Keratinocyte (primary cell): ENCODE measurements around the gene ESRRB.

Experiments used
- EZH2 ChIP-seq: IDR thresholded peaks from one replicate; pipeline ENCODE4 v1.6.1; 2012; ENCODE audit warnings: inconsistent platforms, mild to moderate bottlenecking, low read length, moderate library complexity
- TF ChIP-seq, protein P1 (sequence below), 3 experiments: IDR thresholded peaks in 1 of 3; conservative IDR thresholded peaks in 1 of 3; optimal IDR thresholded peaks in 1 of 3; 2 replicates in 2 of 3; 3 replicates in 1 of 3; pipeline versions ENCODE3 to v1.5.1; 2011; ENCODE audit warnings: low read length in 3 of 3, mild to moderate bottlenecking in 3 of 3, moderate library complexity in 2 of 3, control low read depth in 1 of 3, inconsistent platforms in 1 of 3; ENCODE audit not compliant: insufficient read depth in 2 of 3; ENCODE audit errors: extremely low read depth in 1 of 3

- TF ChIP-seq, protein P1, sequence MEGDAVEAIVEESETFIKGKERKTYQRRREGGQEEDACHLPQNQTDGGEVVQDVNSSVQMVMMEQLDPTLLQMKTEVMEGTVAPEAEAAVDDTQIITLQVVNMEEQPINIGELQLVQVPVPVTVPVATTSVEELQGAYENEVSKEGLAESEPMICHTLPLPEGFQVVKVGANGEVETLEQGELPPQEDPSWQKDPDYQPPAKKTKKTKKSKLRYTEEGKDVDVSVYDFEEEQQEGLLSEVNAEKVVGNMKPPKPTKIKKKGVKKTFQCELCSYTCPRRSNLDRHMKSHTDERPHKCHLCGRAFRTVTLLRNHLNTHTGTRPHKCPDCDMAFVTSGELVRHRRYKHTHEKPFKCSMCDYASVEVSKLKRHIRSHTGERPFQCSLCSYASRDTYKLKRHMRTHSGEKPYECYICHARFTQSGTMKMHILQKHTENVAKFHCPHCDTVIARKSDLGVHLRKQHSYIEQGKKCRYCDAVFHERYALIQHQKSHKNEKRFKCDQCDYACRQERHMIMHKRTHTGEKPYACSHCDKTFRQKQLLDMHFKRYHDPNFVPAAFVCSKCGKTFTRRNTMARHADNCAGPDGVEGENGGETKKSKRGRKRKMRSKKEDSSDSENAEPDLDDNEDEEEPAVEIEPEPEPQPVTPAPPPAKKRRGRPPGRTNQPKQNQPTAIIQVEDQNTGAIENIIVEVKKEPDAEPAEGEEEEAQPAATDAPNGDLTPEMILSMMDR (optimal IDR thresholded peaks at IDR 0.05 in 1 of 3, IDR thresholded peaks at IDR 0.05 in 1 of 3, conservative IDR thresholded peaks at IDR 0.05 in 1 of 3; ENCODE audit: extremely low read depth in 1 of 3, insufficient read depth in 2 of 3, low read length in 3 of 3), result no peak
- no peak for TF ChIP-seq EZH2
These were observed 114.8 kb downstream of the ESRRB start for GRCh38 chr14:76490735-76491134.
